Measurements from ENCODE around the gene ZNF747.
"Not testable (repeated sequence)": the region's sequence is repeated elsewhere in the genome, so short reads cannot be mapped to it uniquely, and the experiment has no call there.

ZNF747 gene

GRCh38 chr16:30526137-30526822, 8.4 kb downstream of the ZNF747 start, which contains the start of gene ZNF768:
ZNF768 (minus strand) TSS chr16:30526566; CDS start chr16:30526413, 153 bp downstream.
- H3K4me3 ChIP-seq (ENCODE audit: control insufficient read depth, low read depth, low read length) = peak within 1 kb of the TSS; percentile 80
- TF ChIP-seq CTCF (IDR thresholded peaks at IDR 0.05; ENCODE audit: control insufficient read depth, insufficient read depth, low read depth, low read length, missing control alignments) = no peak
- no peak for DNase-seq (ENCODE audit: low read depth)

- TF ChIP-seq CTCF (IDR thresholded peaks at IDR 0.05; ENCODE audit: control insufficient read depth, insufficient read depth, low read depth, low read length, missing control alignments) = no peak
- peak overlapping the region; percentile 80 for H3K4me3 ChIP-seq (ENCODE audit: control insufficient read depth, low read depth, low read length)
- DNase-seq (ENCODE audit: low read depth) = no peak
Measured at GRCh38 chr16:30525844-30526136, 8.9 kb downstream of the ZNF747 start.

GRCh38 chr16:30524575-30525568, 9.8 kb downstream of the ZNF747 start:
- H3K4me3 ChIP-seq (ENCODE audit: control insufficient read depth, low read depth, low read length) = no peak overlapping the region
- no peak for TF ChIP-seq CTCF (IDR thresholded peaks at IDR 0.05; ENCODE audit: control insufficient read depth, insufficient read depth, low read depth, low read length, missing control alignments)
- DNase-seq (ENCODE audit: low read depth) = no peak

- no peak for DNase-seq (ENCODE audit: low read depth)
- no peak for TF ChIP-seq CTCF (IDR thresholded peaks at IDR 0.05; ENCODE audit: control insufficient read depth, insufficient read depth, low read depth, low read length, missing control alignments)
Measured at GRCh38 chr16:30523768-30524574, 10.7 kb downstream of the ZNF747 start.

GRCh38 chr16:30522702-30523463, 11.8 kb downstream of the ZNF747 start:
- H3K4me3 ChIP-seq (ENCODE audit: control insufficient read depth, low read depth, low read length); DNase-seq (ENCODE audit: low read depth): not testable (repeated sequence)

More at GRCh38 chr16:30523768-30524574, 10.7 kb downstream of the ZNF747 start:
- no peak overlapping the region for H3K4me3 ChIP-seq (ENCODE audit: control insufficient read depth, low read depth, low read length)

GRCh38 chr16:30521873-30522641, 12.6 kb downstream of the ZNF747 start:
- H3K4me3 ChIP-seq (ENCODE audit: control insufficient read depth, low read depth, low read length) = no peak overlapping the region

More at GRCh38 chr16:30521873-30522641, 12.6 kb downstream of the ZNF747 start:
- no peak for DNase-seq (ENCODE audit: low read depth)
- TF ChIP-seq CTCF (IDR thresholded peaks at IDR 0.05; ENCODE audit: control insufficient read depth, insufficient read depth, low read depth, low read length, missing control alignments) = no peak
